NCI-H2171 (cell line): ENCODE measurements around the gene MACROD2.
A peak's percentile ranks its signal among the peaks of the same experiment; 100 is the strongest.

Experiments
- DNase-seq: peaks from one replicate; lab custom pipeline; 2025; lab: John Stamatoyannopoulos, UW

The MACROD2 gene

GRCh38 chr20:14410869-14411555 is 415.7 kb downstream of the MACROD2 start:
- DNase-seq: no peak

- DNase-seq: no peak
Observed at GRCh38 chr20:14412065-14412681, 416.9 kb downstream of the MACROD2 start.

- DNase-seq: no peak
Observed at GRCh38 chr20:14413835-14414234, 418.5 kb downstream of the MACROD2 start.

GRCh38 chr20:14414560-14414959 is 419.2 kb downstream of the MACROD2 start:
- no peak for DNase-seq

GRCh38 chr20:14415467-14415866 is 420.2 kb downstream of the MACROD2 start:
- no peak for DNase-seq

GRCh38 chr20:14418376-14418775 is 423.1 kb downstream of the MACROD2 start:
- DNase-seq: no peak

- no peak for DNase-seq
Observed at GRCh38 chr20:14422892-14423291, 427.6 kb downstream of the MACROD2 start.

GRCh38 chr20:14431568-14431967 is 436.3 kb downstream of the MACROD2 start:
- DNase-seq: no peak

- no peak for DNase-seq
Observed at GRCh38 chr20:14432085-14432484, 436.8 kb downstream of the MACROD2 start.

- DNase-seq: no peak
Observed at GRCh38 chr20:14432597-14432996, 437.3 kb downstream of the MACROD2 start.

- no peak for DNase-seq
Observed at GRCh38 chr20:14434384-14435136, 439.2 kb downstream of the MACROD2 start.

- no peak for DNase-seq
Observed at GRCh38 chr20:14441201-14441600, 445.9 kb downstream of the MACROD2 start.

- DNase-seq: no peak
Observed at GRCh38 chr20:14444106-14444505, 448.8 kb downstream of the MACROD2 start.

- DNase-seq: no peak
Observed at GRCh38 chr20:14445310-14445709, 450.0 kb downstream of the MACROD2 start.

GRCh38 chr20:14445902-14446301 is 450.6 kb downstream of the MACROD2 start:
- no peak for DNase-seq

- DNase-seq: no peak
Observed at GRCh38 chr20:14446446-14446845, 451.1 kb downstream of the MACROD2 start.

- DNase-seq: no peak
Observed at GRCh38 chr20:14449323-14449722, 454.0 kb downstream of the MACROD2 start.

- DNase-seq: no peak
Observed at GRCh38 chr20:14450256-14450655, 454.9 kb downstream of the MACROD2 start.

GRCh38 chr20:14451458-14451857 is 456.1 kb downstream of the MACROD2 start:
- DNase-seq: no peak

- DNase-seq: no peak
Observed at GRCh38 chr20:14453259-14453658, 457.9 kb downstream of the MACROD2 start.

- DNase-seq: no peak
Observed at GRCh38 chr20:14454296-14454695, 459.0 kb downstream of the MACROD2 start.

GRCh38 chr20:14467104-14467827 is 471.9 kb downstream of the MACROD2 start:
- peak; percentile 38 for DNase-seq
